Measurements from ENCODE around the gene DUSP15.

Gene DUSP15

DNA sequence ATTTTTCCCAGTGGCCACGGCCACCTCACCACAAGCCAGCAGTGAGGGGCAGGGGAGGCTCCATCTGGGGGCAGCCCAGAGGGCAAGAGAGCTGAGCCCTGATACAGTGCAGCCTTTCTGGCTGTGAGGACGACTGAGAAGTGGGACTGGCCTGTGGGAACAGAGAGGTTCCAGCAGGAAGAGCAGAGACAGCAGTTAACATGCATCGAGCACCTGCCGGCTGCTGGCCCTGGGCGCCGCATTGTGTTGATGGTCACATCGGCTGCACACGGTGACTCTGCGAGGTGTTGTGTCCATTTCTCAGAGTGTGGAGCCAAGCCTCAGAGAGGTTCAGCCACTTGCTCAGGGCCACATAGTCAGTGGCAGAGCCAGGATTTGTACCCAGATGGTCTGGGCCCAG lies 34.8 kb downstream of the DUSP15 start:
- Histone ChIP-seq H3K9ac (peak overlapping the region; percentile 20; the same call in 1 of the 2 replicates), H3K4me1 (ENCODE audit: low read depth, poor library complexity, severe bottlenecking) (peaks cover 51% of the 10 kb centered on the region), H3K79me2 (ENCODE audit: insufficient read depth, low read depth) (no peaks in the 10 kb centered on the region), H3K4me2 (peak overlapping the region; percentile 77), H3K36me3 (ENCODE audit: insufficient read depth) (no peaks in the 10 kb centered on the region), H3K27me3 (ENCODE audit: insufficient read depth, low read depth) (peaks cover 4% of the 10 kb centered on the region; the same call in 1 of the 2 replicates), H4K20me1 (ENCODE audit: insufficient read depth) (no peaks in the 10 kb centered on the region), H3K4me3 (IDR thresholded peaks at IDR 0.05; ENCODE audit: insufficient read depth, low read depth, low read length) (no peak overlapping the region), H3K27ac (peak overlapping the region; percentile 55), H2AFZ (ENCODE audit: low read depth) (peak overlapping the region; percentile 57)
- TF ChIP-seq, protein P1, sequence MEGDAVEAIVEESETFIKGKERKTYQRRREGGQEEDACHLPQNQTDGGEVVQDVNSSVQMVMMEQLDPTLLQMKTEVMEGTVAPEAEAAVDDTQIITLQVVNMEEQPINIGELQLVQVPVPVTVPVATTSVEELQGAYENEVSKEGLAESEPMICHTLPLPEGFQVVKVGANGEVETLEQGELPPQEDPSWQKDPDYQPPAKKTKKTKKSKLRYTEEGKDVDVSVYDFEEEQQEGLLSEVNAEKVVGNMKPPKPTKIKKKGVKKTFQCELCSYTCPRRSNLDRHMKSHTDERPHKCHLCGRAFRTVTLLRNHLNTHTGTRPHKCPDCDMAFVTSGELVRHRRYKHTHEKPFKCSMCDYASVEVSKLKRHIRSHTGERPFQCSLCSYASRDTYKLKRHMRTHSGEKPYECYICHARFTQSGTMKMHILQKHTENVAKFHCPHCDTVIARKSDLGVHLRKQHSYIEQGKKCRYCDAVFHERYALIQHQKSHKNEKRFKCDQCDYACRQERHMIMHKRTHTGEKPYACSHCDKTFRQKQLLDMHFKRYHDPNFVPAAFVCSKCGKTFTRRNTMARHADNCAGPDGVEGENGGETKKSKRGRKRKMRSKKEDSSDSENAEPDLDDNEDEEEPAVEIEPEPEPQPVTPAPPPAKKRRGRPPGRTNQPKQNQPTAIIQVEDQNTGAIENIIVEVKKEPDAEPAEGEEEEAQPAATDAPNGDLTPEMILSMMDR (conservative IDR thresholded peaks at IDR 0.05; ENCODE audit: low read depth, low read length): no peak

DNA sequence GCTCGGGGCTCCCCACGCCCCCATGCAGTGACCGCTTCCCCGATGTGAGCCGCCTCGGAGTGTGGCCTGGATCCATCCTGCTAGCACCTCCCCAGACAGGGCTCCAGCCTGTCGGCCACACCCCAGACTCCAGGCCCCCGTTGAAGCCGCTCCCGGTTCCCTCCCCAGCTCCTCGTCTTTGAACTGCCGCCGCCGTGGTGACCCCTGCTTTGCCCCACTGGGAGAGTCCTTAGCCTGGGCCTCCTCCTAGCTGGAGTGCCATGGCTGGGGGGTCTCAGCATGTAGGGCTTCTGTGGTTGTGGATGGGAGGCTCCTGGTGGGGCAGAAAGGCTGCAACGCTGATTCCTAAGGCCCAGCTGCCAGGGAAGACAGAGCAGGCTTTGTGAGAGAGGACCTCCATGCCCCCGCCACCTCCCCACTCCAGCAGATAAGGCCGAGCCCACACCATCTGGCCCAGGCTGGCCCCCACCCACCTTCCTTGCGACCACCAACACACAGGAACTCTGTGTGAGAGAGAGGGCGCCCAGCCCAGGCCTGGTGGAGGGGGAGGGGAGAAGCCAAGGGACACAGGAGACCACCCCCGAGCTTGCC lies 36.3 kb downstream of the DUSP15 start:
- Histone ChIP-seq H2AFZ (ENCODE audit: low read depth) (no peak overlapping the region), H4K20me1 (ENCODE audit: insufficient read depth) (no peaks in the 10 kb centered on the region), H3K4me3 (IDR thresholded peaks at IDR 0.05; ENCODE audit: insufficient read depth, low read depth, low read length) (no peak overlapping the region), H3K79me2 (ENCODE audit: insufficient read depth, low read depth) (no peaks in the 10 kb centered on the region), H3K4me1 (ENCODE audit: low read depth, poor library complexity, severe bottlenecking) (peaks cover 51% of the 10 kb centered on the region), H3K9ac (no peak overlapping the region), H3K4me2 (no peak overlapping the region), H3K27me3 (ENCODE audit: insufficient read depth, low read depth) (no peaks in the 10 kb centered on the region; the same call in 1 of the 2 replicates), H3K27ac (no peak overlapping the region), H3K36me3 (ENCODE audit: insufficient read depth) (no peaks in the 10 kb centered on the region)
- TF ChIP-seq, protein P1 (conservative IDR thresholded peaks at IDR 0.05; ENCODE audit: low read depth, low read length): no peak

DNA sequence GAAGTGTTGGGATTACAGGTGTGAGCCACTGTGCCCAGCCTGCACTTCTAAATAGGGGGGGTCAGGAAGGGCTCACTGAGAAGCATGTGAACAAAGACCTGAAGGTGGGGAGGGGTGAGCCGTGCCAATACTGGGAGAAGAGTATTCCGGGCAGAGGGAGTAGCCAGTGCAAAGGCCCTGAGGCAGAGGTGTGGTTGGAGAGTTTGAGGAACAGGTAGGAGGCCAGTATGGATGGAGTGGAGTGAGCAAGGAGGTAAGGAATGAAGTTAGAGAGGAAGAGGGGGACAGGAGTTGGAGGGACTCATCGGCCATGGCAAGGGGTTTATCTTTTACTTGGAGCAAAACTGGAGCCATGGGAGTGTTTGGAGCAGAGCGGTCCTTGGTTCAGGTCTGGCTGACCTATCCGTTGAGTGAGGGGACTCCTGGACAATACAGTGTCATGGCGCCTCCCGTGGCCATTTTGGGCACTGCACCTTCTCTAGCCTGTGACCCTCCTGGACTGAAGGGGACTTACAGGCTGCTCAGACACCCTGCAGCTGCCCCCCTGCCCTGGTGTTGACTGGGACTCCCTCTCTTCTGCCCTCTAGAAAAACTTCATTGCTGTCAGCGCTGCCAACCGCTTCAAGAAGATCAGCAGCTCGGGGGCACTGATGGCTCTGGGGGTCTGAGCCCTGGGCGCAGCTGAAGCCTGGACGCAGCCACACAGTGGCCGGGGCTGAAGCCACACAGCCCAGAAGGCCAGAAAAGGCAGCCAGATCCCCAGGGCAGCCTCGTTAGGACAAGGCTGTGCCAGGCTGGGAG lies 37.0 kb downstream of the DUSP15 start:
- Histone ChIP-seq H3K27ac (no peak overlapping the region), H3K79me2 (ENCODE audit: insufficient read depth, low read depth) (no peaks in the 10 kb centered on the region), H3K4me3 (IDR thresholded peaks at IDR 0.05; ENCODE audit: insufficient read depth, low read depth, low read length) (no peak overlapping the region), H3K36me3 (ENCODE audit: insufficient read depth) (no peaks in the 10 kb centered on the region), H3K4me1 (ENCODE audit: low read depth, poor library complexity, severe bottlenecking) (peaks cover 51% of the 10 kb centered on the region), H3K4me2 (no peak overlapping the region), H3K27me3 (ENCODE audit: insufficient read depth, low read depth) (no peaks in the 10 kb centered on the region), H2AFZ (ENCODE audit: low read depth) (no peak overlapping the region), H4K20me1 (ENCODE audit: insufficient read depth) (no peaks in the 10 kb centered on the region), H3K9ac (no peak overlapping the region)
- TF ChIP-seq, protein P1 (conservative IDR thresholded peaks at IDR 0.05; ENCODE audit: low read depth, low read length): peak; percentile 97

DNA sequence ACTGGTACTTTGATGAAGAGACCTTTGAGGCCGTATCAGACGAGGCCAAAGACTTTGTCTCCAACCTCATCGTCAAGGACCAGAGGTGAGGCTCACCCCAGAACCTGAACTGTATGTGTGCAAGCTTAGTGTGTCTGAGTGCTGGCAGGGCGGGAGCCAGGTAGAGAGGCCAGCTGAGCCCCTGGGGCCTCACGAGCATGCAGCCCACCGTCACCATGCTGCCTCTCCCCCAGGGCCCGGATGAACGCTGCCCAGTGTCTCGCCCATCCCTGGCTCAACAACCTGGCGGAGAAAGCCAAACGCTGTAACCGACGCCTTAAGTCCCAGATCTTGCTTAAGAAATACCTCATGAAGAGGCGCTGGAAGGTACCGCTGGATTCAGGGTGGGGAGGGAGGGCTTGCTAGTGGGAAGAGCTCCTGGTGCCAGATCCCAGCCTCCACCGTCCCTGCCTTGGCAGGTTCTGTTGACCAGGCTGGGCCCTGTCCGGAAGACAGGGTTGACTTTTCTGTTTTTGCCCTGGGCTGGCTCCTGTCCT lies 38.5 kb downstream of the DUSP15 start:
- TF ChIP-seq, protein P1 (conservative IDR thresholded peaks at IDR 0.05; ENCODE audit: low read depth, low read length): no peak
- Histone ChIP-seq H4K20me1 (ENCODE audit: insufficient read depth) (no peaks in the 10 kb centered on the region), H3K4me3 (IDR thresholded peaks at IDR 0.05; ENCODE audit: insufficient read depth, low read depth, low read length) (no peak overlapping the region), H3K4me2 (no peak overlapping the region), H2AFZ (ENCODE audit: low read depth) (no peak overlapping the region), H3K79me2 (ENCODE audit: insufficient read depth, low read depth) (no peaks in the 10 kb centered on the region), H3K27me3 (ENCODE audit: insufficient read depth, low read depth) (no peaks in the 10 kb centered on the region), H3K36me3 (ENCODE audit: insufficient read depth) (no peaks in the 10 kb centered on the region), H3K9ac (no peak overlapping the region), H3K4me1 (ENCODE audit: low read depth, poor library complexity, severe bottlenecking) (peaks cover 36% of the 10 kb centered on the region), H3K27ac (no peak overlapping the region)
